Lower lobe of right lung (tissue), 2 donors: Measurements from ENCODE around the gene KCNIP1. TPM values are rescaled to one million over a fixed set of nuclear protein-coding genes. Genes with fewer than 3 reads are reported as not detected.

Source experiments
- ATAC-seq, 2 donors: fragments of 200-7000 bp; cut with Tn5 transposase; one replicate each; pipeline ENCODE4 v1.9.1; 2020 to 2022; ENCODE audit warnings: mild to moderate bottlenecking in 2 of 2, moderate library complexity in 2 of 2
- DNase-seq: peaks from one replicate; pipeline ENCODE4 v3.0.0-alpha.2; 2020
- H3K27ac ChIP-seq: fragments of 200-600 bp; one replicate; pipeline ENCODE4 v1.8.0; 2022
- H3K27me3 ChIP-seq: fragments of 200-600 bp; one replicate; pipeline ENCODE4 v1.8.0; 2022; ENCODE audit warnings: low read depth
- H3K36me3 ChIP-seq: fragments of 200-600 bp; one replicate; pipeline ENCODE4 v1.8.0; 2022; ENCODE audit warnings: mild to moderate bottlenecking
- H3K4me1 ChIP-seq: fragments of 200-600 bp; one replicate; pipeline ENCODE4 v1.8.0; 2022
- H3K4me3 ChIP-seq: fragments of 200-600 bp; one replicate; pipeline ENCODE4 v1.8.0; 2022; ENCODE audit warnings: mild to moderate bottlenecking
- H3K9me3 ChIP-seq: fragments of 200-600 bp; one replicate; pipeline ENCODE4 v1.8.0; 2022
- CTCF ChIP-seq: fragments of 200-600 bp; IDR thresholded peaks from one replicate; pipeline ENCODE4 v1.8.0; 2022; ENCODE audit warnings: antibody characterized with exemption, mild to moderate bottlenecking
- intact Hi-C: fragments of 100-400 bp; cut with DNase I; formaldehyde crosslinking; loops from one replicate; pipeline ENCODE4 v1.11.0; 2022
- total RNA-seq: library from RNA; stranded (reverse); fragmentation: NEBNext Ultra II Directional; extraction: Animal tissue kit (Norgen Biotek cat#: 25700); gene quantifications from one replicate; pipeline ENCODE4 v1.2.1, GENCODE V29; 2021
- donor health status: DM: no; HTN: yes; CAD: no; lungs with severe emphysema.

Gene KCNIP1
- total RNA-seq, 1 donor from 2014 or later, result 1.7 TPM

- DNase-seq (no peak), ATAC-seq (no peak)
- no peaks in the 10 kb centered on the region for H3K4me1 ChIP-seq
- TF ChIP-seq CTCF, result no peak
- peaks cover 28% of the 10 kb centered on the region for H3K27me3 ChIP-seq
- no peak overlapping the region for H3K4me3 ChIP-seq
- intact Hi-C loops, result no loop called here
- no peaks in the 10 kb centered on the region for H3K36me3 ChIP-seq
- H3K27ac ChIP-seq, result no peak overlapping the region
- no peaks in the 10 kb centered on the region for H3K9me3 ChIP-seq
These were observed 215.7 kb downstream of the KCNIP1 start for GRCh38 chr5:170719551-170719950.

GRCh38 chr5:170720179-170720578 is 216.4 kb downstream of the KCNIP1 start:
- intact Hi-C loops, result no loop called here
- Histone ChIP-seq H3K9me3 (no peaks in the 10 kb centered on the region), H3K4me3 (no peak overlapping the region), H3K27ac (no peak overlapping the region), H3K4me1 (no peaks in the 10 kb centered on the region), H3K27me3 (peaks cover 28% of the 10 kb centered on the region), H3K36me3 (no peaks in the 10 kb centered on the region)
- no peak for TF ChIP-seq CTCF
- DNase-seq (no peak), ATAC-seq (no peak)

- ATAC-seq, result no peak
- Histone ChIP-seq H3K9me3 (no peaks in the 10 kb centered on the region), H3K27me3 (peaks cover 28% of the 10 kb centered on the region), H3K36me3 (no peaks in the 10 kb centered on the region), H3K4me3 (no peak overlapping the region), H3K4me1 (no peaks in the 10 kb centered on the region), H3K27ac (no peak overlapping the region)
- DNase-seq, result no peak
- intact Hi-C loops, result no loop called here
- TF ChIP-seq CTCF, result no peak
These were observed 217.2 kb downstream of the KCNIP1 start for GRCh38 chr5:170720984-170721383.

GRCh38 chr5:170721681-170722080 is 217.9 kb downstream of the KCNIP1 start:
- ATAC-seq (no peak), DNase-seq (no peak)
- H3K27ac ChIP-seq, result no peak overlapping the region
- intact Hi-C loops, result no loop called here
- no peaks in the 10 kb centered on the region for H3K4me1 ChIP-seq
- no peaks in the 10 kb centered on the region for H3K36me3 ChIP-seq
- no peaks in the 10 kb centered on the region for H3K9me3 ChIP-seq
- no peak overlapping the region for H3K4me3 ChIP-seq
- peaks cover 28% of the 10 kb centered on the region for H3K27me3 ChIP-seq
- TF ChIP-seq CTCF, result no peak

- no peak for ATAC-seq
- Histone ChIP-seq H3K36me3 (no peaks in the 10 kb centered on the region), H3K27ac (no peak overlapping the region), H3K9me3 (no peaks in the 10 kb centered on the region), H3K27me3 (peaks cover 28% of the 10 kb centered on the region), H3K4me3 (no peak overlapping the region), H3K4me1 (no peaks in the 10 kb centered on the region)
- intact Hi-C loops, result no loop called here
- TF ChIP-seq CTCF, result no peak
- no peak for DNase-seq
These were observed 218.5 kb downstream of the KCNIP1 start for GRCh38 chr5:170722316-170722715.

GRCh38 chr5:170731052-170731451 is 227.2 kb downstream of the KCNIP1 start:
- Histone ChIP-seq H3K27me3 (no peaks in the 10 kb centered on the region), H3K36me3 (no peaks in the 10 kb centered on the region), H3K27ac (no peak overlapping the region), H3K4me3 (no peak overlapping the region), H3K4me1 (no peaks in the 10 kb centered on the region), H3K9me3 (peaks cover 11% of the 10 kb centered on the region)
- no peak for TF ChIP-seq CTCF
- ATAC-seq (no peak), DNase-seq (no peak)
- intact Hi-C loops, result no loop called here
